Mesenchymal stem cell (in vitro differentiated cells and primary cell): ENCODE measurements around the gene PLEKHG5.
A peak's percentile ranks its signal among the peaks of the same experiment; 100 is the strongest.

Experiments used
- DNase-seq: peaks from one replicate; pipeline ENCODE4 v3.0.0-alpha.2; 2013
- H2AFZ ChIP-seq: one replicate; pipeline ENCODE4 v1.6.1; 2013; ENCODE audit warnings: low read depth, mild to moderate bottlenecking, control low read depth, inconsistent platforms, low read length, moderate library complexity
- H2AK5ac ChIP-seq: 2 replicates; pipeline ENCODE4 v1.6.1; 2013; ENCODE audit warnings: low read length, moderate library complexity, mild to moderate bottlenecking, inconsistent platforms; ENCODE audit not compliant: severe bottlenecking
- H2BK120ac ChIP-seq: one replicate; pipeline ENCODE4 v1.6.1; 2013; ENCODE audit warnings: low read depth, mild to moderate bottlenecking, inconsistent platforms, low read length, moderate library complexity
- H2BK12ac ChIP-seq, 2 experiments: one replicate each; pipeline ENCODE4 v1.6.1; 2013; ENCODE audit warnings: inconsistent platforms in 2 of 2, low read length in 2 of 2, mild to moderate bottlenecking in 2 of 2, moderate library complexity in 2 of 2, control low read depth in 1 of 2
- H2BK15ac ChIP-seq: one replicate; pipeline ENCODE4 v1.6.1; 2013; ENCODE audit warnings: mild to moderate bottlenecking, low read depth, inconsistent platforms; ENCODE audit not compliant: poor library complexity, severe bottlenecking
- H2BK5ac ChIP-seq: 2 replicates; pipeline ENCODE4 v1.6.1; 2013; ENCODE audit warnings: low read depth, mild to moderate bottlenecking, low read length, control low read depth, inconsistent platforms; ENCODE audit not compliant: poor library complexity, severe bottlenecking
- H3K14ac ChIP-seq, 2 experiments: one replicate each; pipeline ENCODE4 v1.6.1; 2013; ENCODE audit warnings: inconsistent platforms in 2 of 2, low read length in 2 of 2, control low read depth in 1 of 2, mild to moderate bottlenecking in 1 of 2, moderate library complexity in 1 of 2
- H3K18ac ChIP-seq, 2 experiments: one replicate each; pipeline ENCODE4 v1.6.1; 2013; ENCODE audit warnings: inconsistent platforms in 2 of 2, low read length in 2 of 2, control low read depth in 1 of 2, low read depth in 1 of 2, mild to moderate bottlenecking in 1 of 2
- H3K23ac ChIP-seq, 2 experiments: one replicate each; pipeline ENCODE4 v1.6.1; 2013; ENCODE audit warnings: inconsistent platforms in 2 of 2, low read length in 2 of 2, mild to moderate bottlenecking in 2 of 2, moderate library complexity in 2 of 2, control low read depth in 1 of 2
- H3K27ac ChIP-seq: 2 replicates; pipeline ENCODE4 v1.5.1; 2013; ENCODE audit warnings: mild to moderate bottlenecking, moderate library complexity, low read length, control low read depth, inconsistent platforms; ENCODE audit not compliant: poor library complexity, severe bottlenecking
- H3K27me3 ChIP-seq, 2 experiments: 2 replicates each; pipeline versions ENCODE4 v1.6.1 to v1.7.0; 2013; ENCODE audit warnings: low read length in 2 of 2, mild to moderate bottlenecking in 2 of 2, moderate library complexity in 2 of 2, control low read depth in 1 of 2, inconsistent platforms in 1 of 2; ENCODE audit not compliant: control insufficient read depth in 1 of 2, insufficient read depth in 1 of 2
- H3K36me3 ChIP-seq, 2 experiments: 2 replicates each; pipeline versions ENCODE4 v1.6.1 to v1.7.0; 2013; ENCODE audit warnings: low read length in 2 of 2, control low read depth in 1 of 2, inconsistent platforms in 1 of 2, low read depth in 1 of 2, mild to moderate bottlenecking in 1 of 2; ENCODE audit not compliant: insufficient read depth in 2 of 2, control insufficient read depth in 1 of 2
- H3K4ac ChIP-seq, 2 experiments: one replicate each; pipeline ENCODE4 v1.6.1; 2013; ENCODE audit warnings: inconsistent platforms in 2 of 2, low read length in 2 of 2, mild to moderate bottlenecking in 2 of 2, moderate library complexity in 2 of 2, control low read depth in 1 of 2, low read depth in 1 of 2
- H3K4me1 ChIP-seq: 2 replicates; pipeline ENCODE4 v1.6.1; 2013; ENCODE audit warnings: low read depth, low read length, control low read depth; ENCODE audit not compliant: control insufficient read depth, insufficient read depth
- H3K4me2 ChIP-seq: 2 replicates; pipeline ENCODE4 v1.6.1; 2013; ENCODE audit warnings: low read length, mild to moderate bottlenecking, inconsistent platforms; ENCODE audit not compliant: poor library complexity, severe bottlenecking
- H3K4me3 ChIP-seq, 2 experiments: 2 replicates each; pipeline versions ENCODE4 v1.5.1 to v1.7.0; 2013; ENCODE audit warnings: low read length in 2 of 2, mild to moderate bottlenecking in 2 of 2, control low read depth in 1 of 2, low read depth in 1 of 2; ENCODE audit not compliant: insufficient read depth in 1 of 2
- H3K79me1 ChIP-seq: replicated peaks from 2 replicates; pipeline ENCODE4 v1.6.1; 2013; ENCODE audit warnings: mild to moderate bottlenecking, control low read depth, low read length, inconsistent platforms; ENCODE audit not compliant: poor library complexity, severe bottlenecking
- H3K9ac ChIP-seq: 2 replicates; pipeline ENCODE4 v1.7.0; 2013; ENCODE audit warnings: mild to moderate bottlenecking, low read length, moderate library complexity
- H3K9me3 ChIP-seq: 2 replicates; pipeline ENCODE4 v1.7.0; 2013; ENCODE audit warnings: mild to moderate bottlenecking, low read length; ENCODE audit not compliant: control insufficient read depth
- H4K8ac ChIP-seq: one replicate; pipeline ENCODE4 v1.6.1; 2013; ENCODE audit warnings: inconsistent platforms, mild to moderate bottlenecking, low read length, moderate library complexity
- H4K91ac ChIP-seq: one replicate; pipeline ENCODE4 v1.6.1; 2013; ENCODE audit warnings: mild to moderate bottlenecking, low read length, inconsistent platforms
- WGBS: methylation state at CpG from one replicate; pipeline ENCODE4 v1.1.7; 2013; ENCODE audit warnings: mixed read lengths; 5-methylcytosine and 5-hydroxymethylcytosine counted together

PLEKHG5 gene

DNA sequence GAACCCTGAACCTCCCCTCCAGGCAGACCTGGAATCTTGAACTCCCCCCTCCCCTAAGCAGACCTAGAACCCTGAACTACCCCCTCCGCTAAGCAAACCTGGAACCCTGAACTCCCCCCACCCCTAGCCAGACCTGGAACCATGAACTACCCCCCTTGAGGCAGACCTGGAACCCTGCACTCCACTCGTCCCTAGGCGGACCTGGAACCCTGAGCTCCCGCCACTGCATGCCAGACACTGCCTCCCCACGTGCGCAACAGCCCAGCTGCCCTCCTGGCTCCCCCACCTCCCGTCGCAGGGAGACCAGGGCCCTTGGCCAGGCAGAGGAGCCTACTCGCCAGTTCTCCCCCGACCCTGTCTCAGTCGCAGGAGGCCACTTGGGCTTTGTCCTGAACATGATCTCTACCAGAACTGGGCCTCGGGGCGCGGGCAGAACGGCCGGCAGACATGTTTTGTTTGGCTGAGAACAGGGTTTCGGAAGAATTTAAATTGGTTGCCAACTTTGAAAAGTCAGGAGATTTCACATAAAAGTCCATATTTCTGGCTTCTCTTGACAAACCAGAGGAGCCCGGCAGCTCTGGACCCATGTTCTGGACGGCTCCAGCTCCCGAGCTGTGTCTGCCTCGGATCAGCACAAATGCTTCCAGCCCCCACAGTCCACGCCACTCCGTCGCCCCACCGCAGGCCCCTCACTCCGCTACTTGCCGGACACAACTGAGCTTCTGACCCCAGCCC, 9.2 kb upstream of the PLEKHG5 start:
- Histone ChIP-seq H3K36me3 (no peaks in the 10 kb centered on the region), H2BK120ac (no peak overlapping the region), H3K14ac (no peak overlapping the region), H2AK5ac (no peak overlapping the region), H3K79me1 (peaks cover 7% of the 10 kb centered on the region), H3K27ac (no peak overlapping the region), H3K4ac (no peak overlapping the region), H3K4me3 (no peak overlapping the region), H4K8ac (no peak overlapping the region), H3K4me1 (peaks cover 19% of the 10 kb centered on the region), H3K4me2 (no peak overlapping the region), H3K23ac (no peak overlapping the region), H3K9ac (no peak overlapping the region), H3K18ac (no peak overlapping the region), H2BK12ac (no peak overlapping the region), H3K9me3 (no peaks in the 10 kb centered on the region), H3K27me3 (peaks cover 0 to 24% of the 10 kb centered on the region in 2 experiments), H2AFZ (no peak overlapping the region), H2BK5ac (no peak overlapping the region), H4K91ac (no peak overlapping the region), H2BK15ac (no peak overlapping the region)
- WGBS = 91% methylated on average over 27 of the region's 27 CpGs
- no peak for DNase-seq

DNA sequence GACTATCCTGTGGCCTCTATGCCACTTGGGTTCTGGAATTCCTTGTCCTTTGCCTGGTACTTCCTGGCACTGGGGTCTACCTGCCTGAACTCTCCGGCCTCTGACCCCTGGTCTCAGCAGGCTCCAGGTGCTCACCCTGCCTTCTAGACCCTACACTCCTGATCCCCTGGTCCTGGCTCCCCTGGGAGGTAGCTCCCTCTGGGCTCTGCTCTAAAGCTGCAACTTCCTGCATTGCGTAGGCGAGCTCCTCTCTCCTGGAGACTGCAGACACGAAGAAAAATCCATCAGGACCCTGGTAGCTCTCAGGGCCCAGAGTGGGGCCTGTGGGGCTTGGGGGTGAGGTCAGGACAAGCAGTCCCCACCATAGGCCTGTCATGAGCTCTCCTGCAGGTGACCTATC, 7.8 kb upstream of the PLEKHG5 start:
- Histone ChIP-seq H3K4me1 (peaks cover 29% of the 10 kb centered on the region), H3K9me3 (no peaks in the 10 kb centered on the region), H3K36me3 (no peaks in the 10 kb centered on the region), H3K27me3 (peaks cover 0 to 16% of the 10 kb centered on the region in 2 experiments), H3K27ac (no peak overlapping the region), H2AK5ac (no peak overlapping the region), H2BK15ac (no peak overlapping the region), H2BK5ac (no peak overlapping the region), H4K91ac (no peak overlapping the region), H4K8ac (no peak overlapping the region), H3K23ac (no peak overlapping the region), H3K79me1 (peaks cover 12% of the 10 kb centered on the region), H3K4me3 (no peak overlapping the region), H3K9ac (no peak overlapping the region), H3K14ac (no peak overlapping the region), H3K4ac (no peak overlapping the region), H3K4me2 (no peak overlapping the region), H2AFZ (peak overlapping the region; percentile 1), H2BK120ac (no peak overlapping the region), H3K18ac (no peak overlapping the region), H2BK12ac (peak overlapping the region in 1 of 2 experiments; percentile 9)
- WGBS = 91% methylated on average over 4 of the region's 4 CpGs
- DNase-seq = no peak

DNA sequence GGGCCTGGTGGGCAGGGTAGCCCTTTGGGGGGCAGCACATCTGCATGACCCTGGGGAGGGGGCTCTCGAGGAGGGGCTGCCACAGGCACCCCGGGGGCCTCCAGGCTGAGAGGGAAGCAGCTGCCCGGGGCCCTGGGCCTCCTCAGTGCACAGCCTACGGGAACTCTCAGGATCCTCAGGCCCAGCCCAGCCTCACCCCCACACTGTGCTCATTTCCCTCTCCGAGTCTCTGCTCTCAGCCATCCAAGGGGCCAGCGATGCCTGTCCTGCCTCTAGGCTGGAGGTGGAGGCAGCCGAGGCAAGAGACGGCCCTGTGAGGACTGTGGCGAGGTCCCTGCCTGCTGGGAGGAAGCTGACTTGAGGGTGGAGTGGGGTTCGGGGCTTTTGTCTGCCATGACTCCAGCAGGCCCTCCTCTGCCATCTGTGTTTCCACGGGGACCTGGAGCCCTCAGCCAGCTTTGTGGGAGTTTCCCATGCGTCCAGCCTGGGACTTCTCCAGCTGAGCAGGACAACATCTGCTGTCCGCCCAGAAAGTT, 7.2 kb upstream of the PLEKHG5 start:
- Histone ChIP-seq H3K4me1 (peaks cover 29% of the 10 kb centered on the region), H2BK120ac (no peak overlapping the region), H3K27ac (no peak overlapping the region), H3K4me2 (no peak overlapping the region), H3K18ac (no peak overlapping the region), H3K27me3 (peaks cover 0 to 16% of the 10 kb centered on the region in 2 experiments), H2AFZ (peak overlapping the region; percentile 10), H3K36me3 (no peaks in the 10 kb centered on the region), H2BK12ac (no peak overlapping the region), H3K4ac (no peak overlapping the region), H2BK15ac (peak overlapping the region; percentile 68), H3K23ac (no peak overlapping the region), H3K79me1 (peaks cover 12% of the 10 kb centered on the region), H2AK5ac (no peak overlapping the region), H2BK5ac (no peak overlapping the region), H4K91ac (no peak overlapping the region), H3K9me3 (no peaks in the 10 kb centered on the region), H3K14ac (peak overlapping the region in 1 of 2 experiments; percentile 49), H4K8ac (no peak overlapping the region), H3K9ac (no peak overlapping the region), H3K4me3 (no peak overlapping the region)
- DNase-seq = no peak
- WGBS = 82% methylated on average over 11 of the region's 13 CpGs

DNA sequence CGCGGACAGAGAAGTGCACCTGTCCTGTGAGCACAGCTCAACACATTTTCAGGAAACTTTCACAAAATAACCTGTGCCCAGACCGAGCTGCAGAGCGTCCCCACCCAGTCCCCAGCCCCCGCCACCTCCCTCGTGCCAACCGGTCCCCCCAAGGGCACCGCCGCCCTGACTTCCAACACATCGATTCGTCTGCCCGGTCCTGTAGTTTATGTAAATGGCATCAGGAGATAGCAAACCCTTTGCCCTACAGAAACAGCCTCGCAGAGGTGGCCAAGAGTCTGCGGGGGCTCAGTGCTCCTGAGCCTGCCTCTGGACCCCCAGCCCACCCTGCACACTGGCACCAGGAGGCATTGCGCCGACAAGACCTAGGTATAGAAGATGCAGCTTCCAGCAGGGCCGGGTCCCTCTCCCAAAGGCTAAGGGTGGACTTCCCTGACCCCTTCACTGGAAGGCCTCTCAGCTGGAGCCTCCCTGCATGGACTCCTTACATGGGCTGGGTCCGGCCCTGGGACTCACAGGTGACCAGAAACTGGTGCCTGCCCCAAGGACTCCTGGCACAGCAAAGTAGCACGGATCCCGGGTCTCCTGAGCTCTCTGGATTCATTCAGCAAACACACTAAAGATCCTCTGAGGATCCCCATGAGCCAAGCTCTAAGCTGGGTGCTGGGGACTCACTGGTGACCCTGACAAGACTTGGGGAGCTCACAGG, 6.6 kb upstream of the PLEKHG5 start:
- Histone ChIP-seq H3K4me3 (peak overlapping the region; percentile 72 to 82), H3K23ac (no peak overlapping the region), H3K14ac (no peak overlapping the region), H2BK12ac (peak overlapping the region in 1 of 2 experiments; percentile 6), H3K9me3 (no peaks in the 10 kb centered on the region), H3K4me2 (peak overlapping the region; percentile 84), H3K27ac (no peak overlapping the region), H3K18ac (no peak overlapping the region), H3K27me3 (peaks cover 0 to 16% of the 10 kb centered on the region in 2 experiments), H3K79me1 (peaks cover 13% of the 10 kb centered on the region), H2AK5ac (no peak overlapping the region), H2BK15ac (no peak overlapping the region), H3K36me3 (peaks cover 0 to 2% of the 10 kb centered on the region in 2 experiments), H3K9ac (peak overlapping the region; percentile 68), H4K91ac (no peak overlapping the region), H3K4ac (no peak overlapping the region), H3K4me1 (peaks cover 30% of the 10 kb centered on the region), H2BK120ac (no peak overlapping the region), H2AFZ (no peak overlapping the region), H4K8ac (peak overlapping the region; percentile 33), H2BK5ac (no peak overlapping the region)
- DNase-seq = no peak
- 62% methylated on average over 17 of the region's 20 CpGs for WGBS
